ENCODE data around the gene CUEDC1. TPM values are rescaled to one million over a fixed set of nuclear protein-coding genes. Genes with fewer than 3 reads are reported as not detected.

CUEDC1 gene
- total RNA-seq, 4 donors from 2014 or later = 31.2 to 43.9 (median 34.3) TPM

DNA sequence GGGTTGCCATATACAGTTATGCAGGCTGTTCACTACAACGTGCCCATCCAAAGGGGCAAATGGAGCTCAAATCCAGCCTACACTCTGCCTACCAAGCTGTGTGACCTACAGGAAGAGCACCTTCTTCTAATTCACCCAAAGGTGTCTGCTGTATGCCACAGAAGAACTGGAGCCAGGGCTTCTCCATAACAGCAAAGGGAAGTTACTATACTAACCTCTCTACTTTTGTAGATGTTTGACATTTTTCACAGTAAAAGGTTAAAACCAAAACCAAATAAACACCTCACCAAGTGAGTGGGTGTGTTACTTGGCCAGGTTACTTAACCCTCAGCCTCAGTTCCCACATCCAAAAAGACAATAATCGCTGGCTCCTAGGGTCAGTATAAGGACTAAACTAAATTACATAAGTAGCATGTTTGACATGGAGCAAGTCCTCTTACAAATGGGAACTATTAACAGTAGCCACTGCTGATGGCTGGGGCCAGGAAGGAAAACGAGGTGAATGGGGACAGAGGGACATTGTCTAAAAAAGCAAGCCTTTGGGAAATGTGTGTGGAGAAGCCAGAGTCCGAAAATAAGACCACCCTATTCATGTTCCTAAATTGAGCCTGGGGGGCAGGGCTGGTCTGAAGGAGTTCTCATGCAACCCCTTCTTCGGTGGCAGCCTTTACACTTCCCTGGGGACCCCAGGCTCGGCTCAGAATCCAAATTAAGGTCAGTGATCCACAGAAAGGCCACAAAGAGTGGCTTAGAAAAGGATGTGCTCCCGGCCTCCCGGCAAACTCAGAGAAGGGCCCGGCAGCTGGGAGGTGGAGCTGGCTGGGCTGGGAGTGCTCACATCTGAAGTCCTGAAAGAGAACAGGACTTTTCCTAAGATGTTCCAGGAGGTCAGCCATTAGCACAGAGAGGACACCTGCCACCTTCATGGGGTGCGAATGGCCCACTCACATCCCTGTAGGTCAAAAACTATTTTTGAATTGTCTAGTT, 13.5 kb downstream of the CUEDC1 start:
- Histone ChIP-seq H3K27me3 (no peaks in the 10 kb centered on the region), H3K9me3 (no peaks in the 10 kb centered on the region), H3K27ac (peak overlapping the region; percentile 85 to 94 (median 90)), H3K36me3 (no peaks in the 10 kb centered on the region), H3K4me1 (peaks cover 87 to 94% of the 10 kb centered on the region in 2 donors), H3K4me3 (no peak overlapping the region)
- ATAC-seq (no peak), DNase-seq (no peak)
- intact Hi-C loops (cut with DNase I; ENCODE audit: low total_unique reads) = loop anchor here (2.0 kb wide), 2 partner anchors 43 to 51 kb away; no protein-coding TSS in a partner anchor
- in situ Hi-C loops (cut with MboI; ENCODE audit: low sequenced_read_pairs in 4 of 4) = no loop called here
- TF ChIP-seq, protein P1, sequence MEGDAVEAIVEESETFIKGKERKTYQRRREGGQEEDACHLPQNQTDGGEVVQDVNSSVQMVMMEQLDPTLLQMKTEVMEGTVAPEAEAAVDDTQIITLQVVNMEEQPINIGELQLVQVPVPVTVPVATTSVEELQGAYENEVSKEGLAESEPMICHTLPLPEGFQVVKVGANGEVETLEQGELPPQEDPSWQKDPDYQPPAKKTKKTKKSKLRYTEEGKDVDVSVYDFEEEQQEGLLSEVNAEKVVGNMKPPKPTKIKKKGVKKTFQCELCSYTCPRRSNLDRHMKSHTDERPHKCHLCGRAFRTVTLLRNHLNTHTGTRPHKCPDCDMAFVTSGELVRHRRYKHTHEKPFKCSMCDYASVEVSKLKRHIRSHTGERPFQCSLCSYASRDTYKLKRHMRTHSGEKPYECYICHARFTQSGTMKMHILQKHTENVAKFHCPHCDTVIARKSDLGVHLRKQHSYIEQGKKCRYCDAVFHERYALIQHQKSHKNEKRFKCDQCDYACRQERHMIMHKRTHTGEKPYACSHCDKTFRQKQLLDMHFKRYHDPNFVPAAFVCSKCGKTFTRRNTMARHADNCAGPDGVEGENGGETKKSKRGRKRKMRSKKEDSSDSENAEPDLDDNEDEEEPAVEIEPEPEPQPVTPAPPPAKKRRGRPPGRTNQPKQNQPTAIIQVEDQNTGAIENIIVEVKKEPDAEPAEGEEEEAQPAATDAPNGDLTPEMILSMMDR (IDR thresholded peaks at IDR 0.05 in 4 of 5, conservative IDR thresholded peaks at IDR 0.05 in 1 of 5) = no peak
- TF ChIP-seq POLR2A (IDR thresholded peaks at IDR 0.05) = no peak

DNA sequence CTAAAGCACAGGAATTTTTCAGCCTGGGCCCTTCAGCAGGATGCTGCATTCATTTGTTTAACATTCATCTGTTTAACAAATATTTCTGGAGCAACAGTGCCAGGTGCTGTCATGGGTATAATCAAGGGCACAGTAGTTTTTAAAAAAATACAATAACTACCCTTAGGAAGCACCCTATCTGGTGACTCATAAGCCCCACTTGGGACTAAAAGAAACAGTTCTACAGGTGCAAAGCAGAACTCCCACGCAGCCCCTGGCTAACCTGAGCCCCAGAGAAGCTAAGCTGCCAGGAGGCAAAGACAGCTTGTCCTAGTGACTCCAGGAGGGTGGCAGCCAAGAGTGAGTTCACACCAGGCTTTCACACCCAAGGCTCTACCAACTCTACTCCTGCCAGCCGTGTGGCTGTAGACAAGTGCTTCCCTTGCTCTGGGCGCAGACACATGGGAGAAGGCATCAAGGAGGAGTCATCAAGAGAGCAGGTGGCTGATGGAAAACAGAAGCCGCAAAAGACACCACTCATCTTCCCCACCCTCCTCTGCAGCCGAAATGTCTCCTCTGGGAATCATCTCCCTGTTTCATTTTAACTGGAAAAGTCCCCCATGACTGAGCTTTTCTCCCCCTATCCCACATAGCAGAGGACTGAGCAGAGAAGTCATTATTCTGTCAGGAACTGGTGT, 14.4 kb downstream of the CUEDC1 start:
- H3K36me3 ChIP-seq = no peaks in the 10 kb centered on the region
- DNase-seq = peak; percentile 60 to 81
- TF ChIP-seq, protein P1 (IDR thresholded peaks at IDR 0.05 in 4 of 5, conservative IDR thresholded peaks at IDR 0.05 in 1 of 5) = no peak
- TF ChIP-seq POLR2A (IDR thresholded peaks at IDR 0.05) = peak in 1 of 2 donors; percentile 18
- H3K4me1 ChIP-seq = peaks cover 87 to 94% of the 10 kb centered on the region in 2 donors
- no peak overlapping the region for H3K4me3 ChIP-seq
- in situ Hi-C loops (cut with MboI; ENCODE audit: low sequenced_read_pairs in 4 of 4) = no loop called here
- no peaks in the 10 kb centered on the region for H3K27me3 ChIP-seq
- intact Hi-C loops (cut with DNase I; ENCODE audit: low total_unique reads) = loop anchor here (2.0 kb wide), 2 partner anchors 44 to 50 kb away; no protein-coding TSS in a partner anchor
- peak overlapping the region; percentile 85 to 94 (median 90) for H3K27ac ChIP-seq
- no peaks in the 10 kb centered on the region for H3K9me3 ChIP-seq
- ATAC-seq = peak; percentile 47 to 55

DNA sequence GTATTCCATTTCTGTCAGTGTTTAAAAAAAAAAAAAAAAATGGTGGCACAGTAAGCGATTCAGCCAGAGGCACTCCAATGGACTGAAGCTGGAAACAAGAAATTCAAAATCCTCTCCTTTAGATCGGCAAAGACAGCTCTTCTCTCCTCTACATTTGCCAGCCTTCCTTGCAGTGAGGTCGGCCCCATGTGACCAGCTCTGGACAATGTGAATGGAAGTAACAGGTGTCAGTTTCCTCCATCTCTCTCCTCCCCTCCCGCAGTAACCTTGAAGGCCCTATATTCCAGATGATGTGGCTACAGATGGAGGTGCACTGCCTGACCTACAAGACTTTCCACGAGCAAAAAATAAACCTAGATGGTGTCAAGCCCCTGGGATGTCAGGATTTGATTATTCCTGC, 15.0 kb downstream of the CUEDC1 start:
- in situ Hi-C loops (cut with MboI; ENCODE audit: low sequenced_read_pairs in 4 of 4) = no loop called here
- Histone ChIP-seq H3K4me3 (peak overlapping the region in 2 of 4 donors; percentile 1 to 13), H3K36me3 (no peaks in the 10 kb centered on the region), H3K9me3 (no peaks in the 10 kb centered on the region), H3K27ac (peak overlapping the region; percentile 85 to 94 (median 90)), H3K27me3 (no peaks in the 10 kb centered on the region), H3K4me1 (peaks cover 88 to 94% of the 10 kb centered on the region in 2 donors)
- ATAC-seq (peak; percentile 63 to 68), DNase-seq (peak; percentile 61 to 67)
- intact Hi-C loops (cut with DNase I; ENCODE audit: low total_unique reads) = loop anchor here (2.0 kb wide), 2 partner anchors 45 to 49 kb away; no protein-coding TSS in a partner anchor
- TF ChIP-seq, protein P1 (IDR thresholded peaks at IDR 0.05 in 4 of 5, conservative IDR thresholded peaks at IDR 0.05 in 1 of 5) = no peak
- no peak for TF ChIP-seq POLR2A (IDR thresholded peaks at IDR 0.05)

DNA sequence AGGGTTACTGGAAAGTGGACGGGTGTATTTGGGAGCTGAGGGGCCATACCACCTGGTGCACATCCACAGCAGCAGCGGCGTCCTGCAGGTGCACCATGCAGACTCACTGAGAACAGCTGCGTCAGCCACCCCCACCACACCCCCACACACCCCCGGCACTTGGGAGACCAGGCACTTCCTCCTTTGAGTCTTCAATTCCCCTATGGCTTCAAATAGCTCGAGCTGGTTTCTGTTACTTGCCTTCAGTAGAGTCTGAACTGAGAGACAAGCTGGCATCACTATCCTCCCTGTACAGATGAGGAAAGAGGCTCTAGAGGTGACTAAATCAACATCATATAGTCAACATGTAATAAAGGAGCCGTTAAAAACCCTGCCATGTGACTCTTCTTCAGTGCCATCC, 15.4 kb downstream of the CUEDC1 start:
- in situ Hi-C loops (cut with MboI; ENCODE audit: low sequenced_read_pairs in 4 of 4) = no loop called here
- peak overlapping the region; percentile 85 to 94 (median 90) for H3K27ac ChIP-seq
- ATAC-seq = peak; percentile 26 to 43
- peak in 1 of 2 donors; percentile 40 for DNase-seq
- TF ChIP-seq, protein P1 (IDR thresholded peaks at IDR 0.05 in 4 of 5, conservative IDR thresholded peaks at IDR 0.05 in 1 of 5) = no peak
- no peak for TF ChIP-seq POLR2A (IDR thresholded peaks at IDR 0.05)
- peak overlapping the region in 2 of 4 donors; percentile 1 to 13 for H3K4me3 ChIP-seq
- H3K4me1 ChIP-seq = peaks cover 88 to 90% of the 10 kb centered on the region in 2 donors
- no peaks in the 10 kb centered on the region for H3K9me3 ChIP-seq
- intact Hi-C loops (cut with DNase I; ENCODE audit: low total_unique reads) = loop anchor here (2.0 kb wide), 2 partner anchors 45 to 49 kb away; no protein-coding TSS in a partner anchor
- no peaks in the 10 kb centered on the region for H3K36me3 ChIP-seq
- no peaks in the 10 kb centered on the region for H3K27me3 ChIP-seq
